Ovary (tissue), 3 donors: Measurements from ENCODE around the gene CERS6.

ENCODE experiments used
- EP300 ChIP-seq: sonication (generic); formaldehyde crosslinking; IDR thresholded peaks from one replicate; pipeline ENCODE4 v1.6.1; 2017; ENCODE audit warnings: antibody characterized with exemption
- POLR2A ChIP-seq: fragments of 450-650 bp; IDR thresholded peaks from one replicate; pipeline ENCODE4 v1.6.1; 2017; ENCODE audit warnings: antibody characterized with exemption, mild to moderate bottlenecking, moderate library complexity
- TF ChIP-seq, protein P1 (sequence below), 3 donors: fragments of 450-650 bp in 2 of 3; fragments of 200-600 bp in 1 of 3; IDR thresholded peaks; one replicate each; pipeline versions ENCODE4 v1.5.1 to v1.8.0; 2016 to 2022; ENCODE audit warnings: antibody characterized with exemption in 3 of 3, mild to moderate bottlenecking in 1 of 3
- donor health status: DM: no; HTN: no; CAD: no.

DNA sequence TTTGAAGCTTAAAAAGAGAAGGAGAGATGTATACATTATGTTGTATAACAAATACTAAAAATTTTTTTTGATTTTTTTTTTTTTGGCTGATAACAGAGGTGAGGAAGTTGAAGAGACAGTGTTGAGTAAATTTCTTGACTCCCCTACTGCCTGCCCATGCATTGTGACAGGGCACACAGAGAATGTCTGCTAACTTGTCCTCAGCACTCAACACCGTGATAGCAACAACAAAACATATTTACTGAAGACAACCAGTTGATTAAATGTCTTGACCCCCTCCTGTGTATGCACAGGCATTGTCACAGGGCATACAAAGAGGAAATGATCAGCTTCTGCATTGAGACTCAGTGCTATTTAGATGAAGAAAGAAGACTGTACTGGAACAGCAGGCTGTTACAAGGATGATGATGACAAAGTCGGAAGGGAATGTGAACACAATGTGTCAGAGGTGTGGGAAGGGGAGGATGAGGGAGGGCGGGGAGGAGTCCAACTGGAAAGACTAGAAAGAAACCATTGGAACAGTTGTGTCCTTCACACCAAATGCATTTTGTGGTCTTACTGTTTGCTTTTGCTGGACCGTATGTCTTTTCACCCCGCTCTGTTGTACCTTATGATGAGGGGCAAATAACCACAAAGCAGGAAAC, 89.5 kb downstream of the CERS6 start:
- TF ChIP-seq, protein P1, sequence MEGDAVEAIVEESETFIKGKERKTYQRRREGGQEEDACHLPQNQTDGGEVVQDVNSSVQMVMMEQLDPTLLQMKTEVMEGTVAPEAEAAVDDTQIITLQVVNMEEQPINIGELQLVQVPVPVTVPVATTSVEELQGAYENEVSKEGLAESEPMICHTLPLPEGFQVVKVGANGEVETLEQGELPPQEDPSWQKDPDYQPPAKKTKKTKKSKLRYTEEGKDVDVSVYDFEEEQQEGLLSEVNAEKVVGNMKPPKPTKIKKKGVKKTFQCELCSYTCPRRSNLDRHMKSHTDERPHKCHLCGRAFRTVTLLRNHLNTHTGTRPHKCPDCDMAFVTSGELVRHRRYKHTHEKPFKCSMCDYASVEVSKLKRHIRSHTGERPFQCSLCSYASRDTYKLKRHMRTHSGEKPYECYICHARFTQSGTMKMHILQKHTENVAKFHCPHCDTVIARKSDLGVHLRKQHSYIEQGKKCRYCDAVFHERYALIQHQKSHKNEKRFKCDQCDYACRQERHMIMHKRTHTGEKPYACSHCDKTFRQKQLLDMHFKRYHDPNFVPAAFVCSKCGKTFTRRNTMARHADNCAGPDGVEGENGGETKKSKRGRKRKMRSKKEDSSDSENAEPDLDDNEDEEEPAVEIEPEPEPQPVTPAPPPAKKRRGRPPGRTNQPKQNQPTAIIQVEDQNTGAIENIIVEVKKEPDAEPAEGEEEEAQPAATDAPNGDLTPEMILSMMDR (IDR thresholded peaks at IDR 0.05) = no peak
- TF ChIP-seq EP300 (no peak), POLR2A (no peak)
